ENCODE results near the gene CRYBB2.
"Not testable (repeated sequence)": the region's sequence is repeated elsewhere in the genome, so short reads cannot be mapped to it uniquely, and the experiment has no call there.

The CRYBB2 gene, protein sequence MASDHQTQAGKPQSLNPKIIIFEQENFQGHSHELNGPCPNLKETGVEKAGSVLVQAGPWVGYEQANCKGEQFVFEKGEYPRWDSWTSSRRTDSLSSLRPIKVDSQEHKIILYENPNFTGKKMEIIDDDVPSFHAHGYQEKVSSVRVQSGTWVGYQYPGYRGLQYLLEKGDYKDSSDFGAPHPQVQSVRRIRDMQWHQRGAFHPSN

DNA sequence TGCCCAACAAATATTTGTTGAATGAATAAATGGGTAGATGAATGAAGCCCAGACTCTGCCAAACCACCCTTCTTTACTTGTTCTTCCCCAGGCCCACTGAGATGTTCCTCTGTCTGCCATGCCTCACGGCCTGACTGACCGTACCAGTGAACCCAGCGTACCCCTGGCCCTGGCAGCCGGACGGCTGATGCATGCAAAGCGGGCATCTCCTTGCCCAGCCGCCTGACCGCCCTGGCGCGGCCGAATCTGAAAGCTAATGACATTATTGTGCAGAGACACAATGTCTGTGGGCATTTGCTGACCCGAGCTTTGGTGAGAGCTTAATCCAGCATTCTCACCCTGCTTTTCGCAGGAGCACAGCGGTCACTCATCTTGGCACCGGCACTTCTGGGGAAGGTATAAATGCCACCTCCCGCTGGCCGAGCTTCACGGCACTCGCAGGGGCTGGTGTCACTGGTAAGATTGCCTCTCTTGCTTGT, at the start of gene CRYBB2:
TSS of gene CRYBB2 (plus strand) at position 429 of the 479 bp plus-strand sequence. CDS start 1,791 bp downstream, outside the sequence.
- no peak for DNase-seq

GRCh38 chr22:25170426-25170980, 48.9 kb upstream of the CRYBB2 start:
- no peak for DNase-seq

GRCh38 chr22:25172153-25172552, 47.3 kb upstream of the CRYBB2 start:
- no peak for DNase-seq

DNA sequence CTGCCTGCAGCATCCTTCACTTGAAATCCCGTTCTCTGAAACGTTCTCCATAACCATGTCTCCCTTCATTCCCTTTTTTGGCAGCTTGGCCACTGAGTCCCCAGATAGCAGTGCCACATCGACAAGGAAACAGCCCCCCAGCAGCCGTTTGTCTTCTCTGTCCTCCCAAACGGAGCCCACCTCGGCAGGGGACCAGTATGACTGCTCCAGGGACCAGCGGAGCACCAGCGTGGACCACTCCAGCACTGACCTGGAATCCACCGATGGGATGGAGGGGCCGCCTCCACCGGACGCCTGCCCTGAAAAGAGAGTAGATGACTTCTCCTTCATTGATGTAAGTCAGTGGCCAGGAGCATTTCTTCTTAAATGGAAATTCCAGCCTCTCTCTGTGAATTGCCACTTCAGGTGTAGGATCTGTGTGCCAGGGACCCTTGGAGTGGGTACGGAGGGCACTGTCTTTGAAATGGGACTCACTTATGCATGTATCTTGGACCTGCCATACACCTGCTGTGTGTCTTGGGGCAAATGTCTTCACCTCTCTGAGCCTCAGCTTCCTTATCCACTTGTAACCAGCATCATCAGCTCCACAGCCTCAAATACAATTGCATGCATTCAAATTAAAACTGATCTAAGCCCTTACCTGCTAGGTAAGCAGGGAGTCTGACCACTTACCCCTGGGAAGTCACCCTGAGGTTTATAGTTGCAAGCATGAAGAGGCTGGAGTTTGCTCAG, 45.1 kb upstream of the CRYBB2 start:
- no peak for DNase-seq

DNA sequence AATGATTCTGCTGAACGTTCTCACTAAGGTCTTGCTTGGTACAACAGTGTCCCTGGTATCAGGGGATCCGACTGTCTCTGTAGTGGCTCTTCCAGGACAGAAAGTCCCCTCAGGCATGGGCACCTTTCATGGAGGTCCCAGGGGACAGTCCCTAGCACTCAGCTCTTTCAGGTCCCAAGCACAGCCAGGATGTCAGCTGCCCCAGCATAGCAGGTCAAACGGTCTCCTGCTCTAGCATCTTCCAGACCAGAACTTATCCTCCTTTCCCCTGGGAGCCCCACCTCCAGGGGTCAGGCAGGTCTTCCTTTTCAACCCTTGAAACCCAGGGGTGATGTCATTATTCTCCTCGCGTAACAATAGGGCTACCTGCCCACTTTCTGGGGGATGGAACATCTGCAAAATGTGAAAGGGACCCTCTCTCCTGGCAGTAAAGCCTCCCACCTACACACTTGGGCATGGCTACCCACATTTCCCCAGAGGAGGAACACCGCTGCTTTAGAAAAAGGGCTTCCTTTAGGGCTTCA, 44.5 kb upstream of the CRYBB2 start:
- no peak for DNase-seq

DNA sequence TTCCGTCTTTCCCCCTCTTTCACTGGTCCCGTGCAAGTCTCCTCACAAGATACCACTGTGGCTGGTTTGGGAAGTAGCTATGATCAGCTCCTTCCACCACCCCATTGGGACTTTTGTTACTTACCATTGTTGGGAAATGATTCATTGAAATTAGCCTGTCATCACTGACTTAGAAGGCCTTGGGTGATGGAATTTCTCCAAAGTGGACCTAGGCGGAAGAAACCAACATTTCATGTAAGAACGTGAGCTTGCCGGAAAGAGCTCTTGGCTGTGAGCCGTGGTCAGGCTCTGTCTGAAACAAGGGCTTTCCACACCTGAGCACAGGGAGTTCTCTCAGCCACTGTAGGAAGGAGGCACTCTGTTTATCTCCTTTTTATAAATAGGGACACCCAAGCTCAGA, 43.3 kb upstream of the CRYBB2 start:
- no peak for DNase-seq

- no peak for DNase-seq
These were observed 42.6 kb upstream of the CRYBB2 start for GRCh38 chr22:25176799-25177198.

DNA sequence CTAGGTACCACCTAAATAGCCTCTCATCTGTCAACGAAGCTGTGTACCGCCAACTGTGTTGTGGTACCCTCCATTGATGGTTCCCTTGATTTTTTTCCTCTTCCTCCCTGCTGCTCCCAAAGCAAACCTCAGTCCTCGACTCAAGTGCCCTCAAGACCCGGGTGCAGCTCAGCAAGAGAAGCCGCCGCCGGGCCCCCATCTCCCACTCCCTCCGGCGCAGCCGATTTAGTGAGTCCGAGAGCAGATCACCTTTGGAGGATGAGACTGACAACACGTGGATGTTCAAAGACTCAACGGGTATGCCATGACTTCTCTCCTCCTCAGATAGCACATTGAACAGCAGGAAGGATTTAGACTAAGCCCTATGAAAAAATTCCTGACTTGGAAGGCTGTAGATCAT, 42.2 kb upstream of the CRYBB2 start:
- no peak for DNase-seq

DNA sequence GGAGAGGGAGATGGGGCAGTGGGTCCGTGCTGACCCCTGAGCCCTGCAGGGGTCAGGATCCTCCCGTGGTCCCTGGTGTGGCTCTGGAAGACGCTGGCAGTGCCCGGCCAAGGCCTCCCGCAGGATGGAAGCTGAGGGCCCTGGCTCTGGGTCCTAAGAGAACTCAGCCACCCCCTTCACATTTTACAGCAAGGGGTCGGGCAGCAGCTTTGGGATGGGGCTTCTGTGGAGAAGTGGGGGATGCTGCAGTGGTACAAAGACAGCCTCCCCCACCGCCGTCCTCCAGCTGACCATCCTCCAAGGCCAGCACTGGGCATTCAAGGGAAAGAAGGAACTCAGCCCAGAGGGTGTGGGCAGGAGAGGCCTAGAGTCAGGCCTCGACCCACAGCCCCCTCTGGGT, 41.5 kb upstream of the CRYBB2 start:
- DNase-seq: no peak

DNA sequence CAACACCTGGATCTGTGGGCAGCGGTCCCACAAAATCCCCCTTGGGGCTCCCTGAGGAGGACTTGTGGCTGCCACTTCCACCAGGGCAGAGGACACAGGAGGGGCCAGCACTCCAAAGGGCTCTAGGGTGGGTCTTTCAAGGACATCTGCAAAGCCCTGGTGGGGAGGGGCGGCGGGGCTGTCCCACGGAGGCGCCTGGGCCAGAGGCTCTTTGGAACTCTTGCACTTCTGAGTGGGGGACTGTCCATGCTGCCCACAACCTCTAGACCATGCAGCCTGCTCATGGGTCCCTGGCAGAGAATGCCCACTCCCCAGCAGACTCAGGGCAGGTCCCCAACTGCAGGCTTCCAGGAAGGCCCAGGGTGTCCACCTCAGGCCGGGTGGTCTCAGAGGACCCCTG, 41.1 kb upstream of the CRYBB2 start:
- DNase-seq: not testable (repeated sequence)

DNA sequence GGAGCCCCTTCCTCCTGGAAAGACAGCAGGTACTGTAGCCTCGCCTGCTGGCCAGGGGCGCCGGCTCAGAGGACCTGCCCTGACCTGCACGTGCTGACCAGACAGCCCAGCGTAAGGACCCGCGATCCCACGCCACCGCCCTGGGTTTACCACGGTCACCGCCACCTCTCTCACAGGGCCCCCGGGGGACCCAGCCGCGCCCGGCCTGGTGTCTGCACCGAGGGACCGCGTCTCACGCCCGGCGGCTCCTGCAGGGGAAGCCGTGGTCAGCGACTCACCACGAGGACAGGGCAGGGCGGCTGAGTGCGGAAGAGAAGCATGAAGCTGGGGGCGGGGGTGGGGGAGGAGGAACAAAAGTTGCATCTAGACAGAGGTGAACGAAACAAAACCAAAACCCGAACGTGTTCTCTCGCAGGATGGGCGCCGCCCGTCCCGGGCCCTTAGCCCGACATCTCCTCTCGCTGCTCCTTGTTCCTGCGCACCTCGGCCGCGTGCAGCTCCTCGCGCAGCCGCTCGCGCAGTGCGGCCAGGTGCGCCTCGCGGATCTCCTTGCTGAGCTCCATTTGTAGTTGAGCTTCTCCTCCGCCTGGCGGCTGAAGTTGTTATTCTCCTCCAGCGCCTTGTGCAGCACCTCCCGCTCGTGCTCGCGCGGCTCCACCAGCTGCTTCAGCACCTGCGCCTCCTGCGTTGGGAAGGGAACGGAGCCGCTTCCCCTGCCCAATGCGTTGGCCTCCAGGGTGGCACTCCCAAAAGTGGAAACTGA, 40.4 kb upstream of the CRYBB2 start:
- not testable (repeated sequence) for DNase-seq

DNA sequence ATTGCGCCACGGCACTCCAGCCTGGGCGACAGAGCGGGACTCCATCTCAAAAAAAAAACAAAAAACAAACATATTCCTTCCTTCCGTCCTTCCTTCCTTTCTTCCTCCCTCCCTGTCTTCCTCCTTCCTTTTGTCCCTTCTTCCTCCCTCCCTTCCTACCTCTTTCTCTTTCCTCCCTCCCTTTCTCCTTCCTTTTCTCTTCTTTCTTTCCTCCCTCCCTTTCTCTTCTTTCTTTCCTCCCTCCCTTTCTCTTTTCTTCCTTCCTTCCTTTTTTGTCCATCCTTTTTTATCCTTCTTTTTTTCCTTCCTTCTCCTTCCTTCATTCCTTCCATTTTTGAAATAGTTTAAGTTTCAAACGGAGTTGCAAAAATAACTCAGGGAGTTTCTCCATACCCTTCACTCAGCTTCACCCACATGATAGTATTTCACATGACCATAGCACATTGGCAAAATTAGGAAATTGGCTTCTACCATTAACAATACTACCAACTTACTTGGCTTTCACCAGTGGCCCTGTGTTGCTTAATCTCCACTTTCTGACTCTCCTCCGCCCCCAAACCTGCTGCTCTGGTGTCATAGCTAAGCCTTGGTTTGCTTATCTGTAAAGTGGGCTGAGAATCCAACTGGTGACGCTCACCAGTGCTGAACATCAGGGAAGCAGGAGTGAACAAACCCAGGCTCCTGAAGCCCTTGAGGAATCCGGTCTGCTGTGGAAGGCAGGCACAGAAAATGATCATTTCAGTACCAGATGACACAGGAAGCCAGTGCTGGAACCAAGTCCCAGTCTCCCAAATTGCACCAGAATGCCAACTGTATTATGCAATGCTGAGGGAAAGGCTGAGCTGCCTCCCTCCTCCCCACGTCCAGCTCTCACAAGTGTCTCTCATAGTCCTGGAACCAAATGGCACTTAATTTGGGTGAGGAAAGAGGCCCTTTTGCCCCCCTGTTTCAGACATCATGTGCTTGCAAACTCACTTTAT, 37.0 kb upstream of the CRYBB2 start:
- DNase-seq: no peak

- no peak for DNase-seq
These were observed 35.4 kb upstream of the CRYBB2 start for GRCh38 chr22:25183949-25184619.

DNA sequence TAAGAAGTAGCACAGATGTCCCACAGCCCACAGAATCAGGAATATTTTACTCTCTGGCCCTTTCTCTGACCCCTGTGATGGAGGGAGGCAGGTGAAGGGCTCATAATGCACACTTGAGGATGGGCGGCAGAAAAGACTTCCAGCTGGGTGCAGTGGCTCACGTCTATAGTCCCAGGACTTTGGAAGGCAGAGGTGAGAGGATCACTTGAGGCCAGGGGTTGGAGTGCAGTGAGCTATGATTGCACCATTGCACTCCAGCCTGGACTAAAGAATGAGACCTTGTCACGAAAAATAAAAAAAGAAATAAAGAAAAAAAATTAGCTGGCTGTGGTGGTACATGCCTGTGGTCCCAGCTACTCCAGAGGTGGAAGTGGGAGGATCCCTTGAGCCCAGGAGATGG, 33.3 kb upstream of the CRYBB2 start:
- no peak for DNase-seq

DNA sequence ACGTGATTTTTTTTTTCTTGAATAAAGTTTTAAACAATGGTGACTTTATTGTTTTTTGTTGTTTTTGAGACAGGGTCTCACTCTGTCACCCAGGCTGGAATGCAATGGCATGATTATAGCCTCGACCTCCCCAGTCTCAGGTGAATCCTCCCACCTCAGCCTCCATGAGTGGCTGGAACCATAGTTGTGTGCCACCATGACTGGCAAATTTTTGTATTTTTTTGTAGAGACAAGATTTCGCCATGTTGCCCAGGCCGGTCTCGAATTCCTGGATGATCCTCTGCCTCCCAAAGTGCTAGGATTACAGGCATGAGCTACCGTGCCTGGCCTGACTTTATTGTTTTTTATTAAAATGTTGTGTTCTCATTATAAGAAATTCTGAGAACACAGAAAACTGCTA, 32.0 kb upstream of the CRYBB2 start:
- DNase-seq: no peak

DNA sequence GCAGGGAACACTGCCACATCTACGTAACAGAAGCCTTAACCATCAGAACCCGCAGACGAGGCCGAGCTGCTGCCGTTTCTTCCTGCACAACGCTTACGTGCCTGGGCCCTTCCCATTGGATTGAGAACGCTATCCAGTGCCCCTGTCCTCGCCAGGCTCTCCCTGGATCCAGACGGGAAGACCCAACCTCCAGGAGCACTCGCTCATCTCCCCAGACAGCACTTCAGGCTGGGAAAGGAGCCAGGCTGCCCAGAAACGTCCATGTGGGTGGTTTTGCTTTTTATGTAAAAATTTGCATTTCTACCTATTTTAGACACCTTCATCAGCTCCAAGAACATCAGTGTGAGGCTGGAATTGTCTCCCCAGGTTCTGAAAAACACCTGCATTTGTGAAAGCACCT, 27.0 kb upstream of the CRYBB2 start:
- DNase-seq: no peak

- DNase-seq: no peak
These were observed 26.3 kb upstream of the CRYBB2 start for GRCh38 chr22:25193130-25193529.

GRCh38 chr22:25193548-25193947, 25.9 kb upstream of the CRYBB2 start:
- DNase-seq: no peak

DNA sequence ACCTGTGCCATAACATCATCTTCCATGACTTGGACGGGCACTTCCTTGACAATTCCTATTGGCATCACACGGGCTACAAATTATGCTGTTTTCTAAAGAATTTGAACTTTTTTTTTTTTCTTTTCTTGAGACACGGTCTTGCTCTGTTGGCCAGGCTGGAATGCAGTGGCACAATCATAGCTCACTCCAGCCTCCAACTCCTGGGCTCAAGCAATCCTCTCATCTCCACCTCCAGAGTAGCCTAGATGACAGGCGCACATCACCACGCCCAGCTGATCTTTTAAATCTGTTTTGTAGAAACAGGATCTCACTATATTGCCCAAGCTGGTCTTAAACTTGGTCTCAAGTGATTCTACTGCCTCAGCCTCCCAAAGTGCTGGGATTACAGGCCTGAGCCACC, 23.1 kb upstream of the CRYBB2 start:
- DNase-seq: no peak

DNA sequence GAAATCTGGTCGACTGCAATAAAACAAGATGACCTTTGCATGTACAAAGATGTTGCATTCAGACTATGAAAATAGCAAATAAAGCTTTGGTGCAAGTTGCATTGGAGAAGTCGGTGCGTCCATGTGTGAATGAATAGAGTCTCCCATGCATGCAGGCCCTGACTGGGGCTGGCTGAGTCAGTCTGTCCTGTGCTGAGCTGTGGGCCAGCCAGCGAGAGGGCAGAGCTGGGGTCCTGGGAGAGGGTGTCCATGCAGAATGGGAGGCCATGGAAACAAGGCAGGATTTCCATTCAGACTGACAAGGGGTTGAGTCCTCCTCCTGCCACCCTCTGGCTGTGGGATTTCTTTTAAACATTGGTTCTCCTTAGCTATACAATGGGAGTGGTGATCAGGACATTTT, 22.1 kb upstream of the CRYBB2 start:
- no peak for DNase-seq

- no peak for DNase-seq
These were observed 19.5 kb upstream of the CRYBB2 start, which contains the start of gene CRYBB3 for GRCh38 chr22:25199731-25200520. Gene CRYBB3, plus strand, starts transcription at chr22:25199858. Its CDS starts 1,539 bp downstream, at chr22:25201397.

All from NCI-H1092 treated with DMSO at 0.1 percent for 48 hours (cell line).